Retinal pigment epithelial cell (primary cell): Measurements from ENCODE around the gene SIRPG.
"Not testable (repeated sequence)": the region's sequence is repeated elsewhere in the genome, so short reads cannot be mapped to it uniquely, and the experiment has no call there.

Source experiments
- DNase-seq: peaks from one replicate; pipeline ENCODE4 v3.0.0-alpha.2; 2010; ENCODE audit warnings: low read depth
- H3K4me3 ChIP-seq: 2 replicates; pipeline ENCODE4 v1.5.1; 2011; ENCODE audit warnings: mild to moderate bottlenecking, low read length, control low read depth, moderate library complexity
- CTCF ChIP-seq: conservative IDR thresholded peaks from 2 replicates; pipeline ENCODE4 v1.5.1; 2011; ENCODE audit warnings: low read depth, low read length, control low read depth, inconsistent platforms

SIRPG gene

GRCh38 chr20:1619861-1620444 lies 37.6 kb downstream of the SIRPG start, which contains the start of gene SIRPB1:
SIRPB1 (minus strand) TSS chr20:1620009; CDS start chr20:1619944, 65 bp downstream.
- no peak within 1 kb of the TSS for H3K4me3 ChIP-seq
- DNase-seq = no peak
- no peak for TF ChIP-seq CTCF

- no peak for TF ChIP-seq CTCF
- H3K4me3 ChIP-seq = no peak overlapping the region
- no peak for DNase-seq
These were observed 38.5 kb downstream of the SIRPG start for GRCh38 chr20:1618954-1619540.

DNA sequence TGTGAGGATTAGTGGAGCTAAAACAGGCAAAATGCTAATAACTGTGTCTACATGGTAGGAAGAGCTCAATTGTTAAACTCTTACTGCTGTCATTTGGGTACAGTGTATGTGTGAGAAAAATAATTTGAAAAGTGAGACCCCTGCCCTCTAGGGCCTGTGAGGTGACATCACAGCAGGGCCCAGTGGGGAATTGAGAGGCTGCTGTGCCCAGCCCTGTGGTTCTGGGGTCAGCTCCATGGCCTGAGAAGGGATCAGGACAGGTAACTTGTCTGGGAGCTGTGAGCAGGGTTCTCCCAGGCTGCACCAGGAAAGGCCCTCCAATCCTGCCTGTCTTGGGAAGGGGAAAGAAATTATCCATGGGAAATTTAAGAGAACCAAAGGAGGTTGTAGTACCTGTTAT lies 39.1 kb downstream of the SIRPG start:
- no peak for TF ChIP-seq CTCF
- DNase-seq = no peak
- no peak overlapping the region for H3K4me3 ChIP-seq

DNA sequence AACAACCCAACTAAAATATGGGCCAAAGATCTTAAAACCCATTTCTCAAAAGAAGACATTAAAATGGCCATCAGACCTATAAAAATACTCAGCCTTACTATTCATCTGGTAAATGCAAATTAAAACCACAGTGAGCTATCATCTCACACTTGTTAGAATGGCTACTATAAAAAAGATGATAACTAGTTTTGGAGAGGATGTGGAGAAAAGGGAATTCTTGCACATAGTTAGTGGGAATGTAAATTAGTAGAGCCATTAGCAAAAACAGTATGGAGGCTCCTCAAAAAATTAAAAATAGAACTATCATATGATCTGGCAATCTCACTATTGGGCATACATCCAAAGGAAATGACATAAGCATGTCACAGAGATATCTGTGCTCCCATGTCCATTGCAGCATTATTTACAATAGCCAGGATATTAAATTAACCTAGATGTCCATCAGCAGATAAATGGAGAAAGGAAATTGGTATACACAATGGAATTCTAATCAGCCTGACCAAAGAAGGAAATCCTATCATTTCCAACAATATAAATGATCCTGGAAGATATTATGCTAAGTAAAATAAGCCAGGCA lies 40.6 kb downstream of the SIRPG start:
- H3K4me3 ChIP-seq = no peak overlapping the region
- TF ChIP-seq CTCF = no peak
- DNase-seq = no peak

DNA sequence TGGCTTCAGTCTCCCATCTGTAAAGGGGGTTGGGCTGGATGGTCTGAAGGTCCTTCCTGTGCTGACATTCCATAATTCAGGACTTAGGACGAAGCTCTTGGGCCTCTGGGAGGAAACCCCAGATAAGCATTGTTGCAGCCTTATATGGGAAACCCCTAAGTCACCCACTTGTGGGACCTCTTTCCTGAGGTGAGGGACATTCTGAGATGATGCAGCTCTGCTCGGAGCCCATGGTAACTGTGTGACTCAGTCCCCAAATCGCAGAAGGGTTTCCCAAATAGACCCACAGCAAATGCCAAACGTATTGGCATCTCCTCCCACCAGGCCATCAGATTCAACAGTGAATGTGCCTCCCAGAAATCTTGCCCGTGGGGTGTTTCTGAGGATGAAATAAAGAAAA lies 47.2 kb downstream of the SIRPG start:
- not testable (repeated sequence) for H3K4me3 ChIP-seq, DNase-seq

- DNase-seq, H3K4me3 ChIP-seq: not testable (repeated sequence)
These were observed 48.8 kb downstream of the SIRPG start for GRCh38 chr20:1608678-1609347.

DNA sequence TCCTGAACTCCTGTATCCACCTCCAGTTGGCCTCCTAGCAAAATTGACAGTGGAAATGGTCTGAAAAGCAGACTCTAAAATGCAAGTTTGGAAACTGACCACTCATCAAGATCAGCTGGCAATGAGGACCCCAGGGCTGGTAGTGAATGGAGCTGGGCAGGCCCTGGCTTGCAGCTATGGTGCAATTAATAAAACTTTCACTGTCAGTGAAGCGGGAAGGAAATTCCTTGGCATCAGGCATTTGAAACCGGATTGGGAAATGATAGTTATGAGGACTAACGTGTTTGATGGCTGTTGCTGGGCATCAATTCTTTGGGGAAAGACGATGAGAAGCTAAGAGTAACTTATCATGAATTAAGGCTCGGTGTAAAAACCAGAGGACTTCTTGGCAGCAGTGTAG lies 56.8 kb downstream of the SIRPG start:
- DNase-seq = no peak
- TF ChIP-seq CTCF = no peak
- H3K4me3 ChIP-seq = no peak overlapping the region

GRCh38 chr20:1595333-1595732 lies 62.2 kb downstream of the SIRPG start:
- no peak for TF ChIP-seq CTCF
- no peak overlapping the region for H3K4me3 ChIP-seq
- no peak for DNase-seq
